ENCODE results near the gene KLHDC8B.
"Not testable (repeated sequence)": the region's sequence is repeated elsewhere in the genome, so short reads cannot be mapped to it uniquely, and the experiment has no call there.

Gene KLHDC8B

GRCh38 chr3:49181351-49181750 is 10.0 kb downstream of the KLHDC8B start:
- no peak overlapping the region for H3K4me3 ChIP-seq (ENCODE audit: low read depth, low read length)

DNA sequence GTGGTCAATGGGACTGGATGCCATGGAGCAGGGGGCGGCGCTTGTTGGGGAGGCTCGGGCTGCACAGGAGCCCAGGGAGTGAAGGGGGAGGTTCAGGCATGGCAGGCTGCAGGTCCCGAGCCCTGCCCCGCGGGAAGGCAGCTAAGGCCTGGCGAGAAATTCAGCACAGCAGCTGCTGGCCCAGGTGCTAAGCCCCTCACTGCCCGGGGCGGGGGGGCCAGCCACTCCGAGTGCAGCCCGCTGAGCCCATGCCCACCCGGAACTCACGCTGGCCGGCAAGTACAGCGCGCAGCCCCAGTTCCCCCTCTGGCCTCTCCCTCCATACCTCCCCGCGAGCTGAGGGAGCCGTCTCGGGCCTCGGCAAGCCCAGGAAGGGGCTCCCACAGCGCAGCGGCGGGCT is 11.3 kb downstream of the KLHDC8B start:
- no peak overlapping the region for H3K4me3 ChIP-seq (ENCODE audit: low read depth, low read length)

DNA sequence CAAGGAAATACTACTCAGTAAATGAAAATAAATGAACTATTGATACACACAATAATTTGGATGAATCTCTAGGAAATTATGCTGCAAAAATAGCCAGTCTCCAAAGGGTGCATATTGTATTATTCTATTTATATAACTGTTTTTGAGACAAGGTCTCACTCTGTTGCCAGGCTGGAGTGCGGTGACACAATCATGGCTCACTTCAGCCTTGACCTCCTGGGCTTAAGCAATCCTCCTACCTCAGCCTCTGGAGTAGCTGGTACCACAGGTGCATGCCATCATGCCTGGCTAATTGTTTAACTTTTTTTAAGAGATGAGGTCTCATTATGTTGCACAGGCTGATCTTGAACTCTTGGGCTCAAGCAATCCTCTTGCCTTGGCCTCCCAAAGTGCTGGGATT is 12.5 kb downstream of the KLHDC8B start:
- H3K4me3 ChIP-seq (ENCODE audit: low read depth, low read length), result no peak overlapping the region

DNA sequence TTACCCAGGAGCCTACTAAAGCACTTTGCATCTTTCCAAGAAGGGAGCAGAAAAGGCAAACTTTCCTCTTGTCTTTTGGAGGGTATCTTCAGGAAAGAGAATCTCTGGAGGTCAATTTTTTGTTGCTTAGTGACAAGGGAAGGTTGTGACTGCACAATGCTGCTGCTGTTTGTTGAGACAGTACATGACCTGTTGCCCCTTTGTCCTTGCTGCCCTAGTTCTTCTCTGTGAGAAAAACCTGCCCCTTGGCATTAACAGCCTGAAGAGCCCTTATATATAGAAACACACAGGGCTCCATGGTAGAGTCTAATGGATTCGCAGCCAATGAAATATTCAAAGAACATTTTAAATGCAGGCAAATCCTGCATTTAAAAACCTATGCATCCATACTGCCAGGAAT is 20.3 kb downstream of the KLHDC8B start:
- no peak overlapping the region for H3K4me3 ChIP-seq (ENCODE audit: low read depth, low read length)

DNA sequence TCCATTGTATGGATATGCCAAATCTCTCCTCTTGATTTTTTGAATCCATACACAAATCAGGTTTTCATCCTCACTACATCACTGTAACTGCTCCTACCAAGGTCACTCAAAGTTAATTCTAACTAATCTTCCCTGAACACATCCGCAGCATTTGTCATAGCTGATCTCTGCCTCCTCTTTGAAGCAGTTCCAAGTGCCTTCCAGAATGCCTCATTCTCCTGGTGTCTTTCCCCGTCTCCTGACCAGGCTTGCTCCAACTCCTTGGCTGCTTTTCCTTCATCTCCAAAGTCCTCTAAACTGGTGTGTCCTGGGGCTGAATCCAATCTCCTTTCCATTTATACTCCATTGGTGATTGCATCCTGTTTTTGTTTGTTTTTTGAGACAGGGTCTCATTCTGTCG is 26.8 kb downstream of the KLHDC8B start:
- H3K4me3 ChIP-seq (ENCODE audit: low read depth, low read length), result no peak overlapping the region

GRCh38 chr3:49198611-49199230 is 27.3 kb downstream of the KLHDC8B start:
- no peak overlapping the region for H3K4me3 ChIP-seq (ENCODE audit: low read depth, low read length)

GRCh38 chr3:49199239-49199899 is 28.0 kb downstream of the KLHDC8B start:
- no peak overlapping the region for H3K4me3 ChIP-seq (ENCODE audit: low read depth, low read length)

DNA sequence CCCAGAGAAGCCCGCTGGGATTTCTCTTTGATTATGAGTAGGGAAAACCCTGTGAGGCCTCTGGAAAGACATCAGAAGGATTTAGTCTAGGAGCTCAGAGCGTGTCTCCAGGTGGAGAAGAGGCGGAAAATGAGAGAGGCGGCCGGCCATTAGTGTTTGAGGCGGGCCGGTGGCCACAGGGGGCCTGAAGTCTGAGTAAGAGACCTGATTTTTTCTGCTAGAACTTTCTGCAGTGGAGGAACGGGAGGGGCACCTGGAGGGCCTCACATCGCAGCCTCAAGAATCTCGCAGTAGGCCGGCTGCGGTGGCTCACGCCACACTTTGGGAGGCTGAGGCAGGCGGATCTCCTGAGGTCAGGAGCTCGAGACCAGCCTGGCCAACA is 28.5 kb downstream of the KLHDC8B start:
- H3K4me3 ChIP-seq (ENCODE audit: low read depth, low read length), result no peak overlapping the region

GRCh38 chr3:49213541-49213943 is 42.1 kb downstream of the KLHDC8B start:
- no peak overlapping the region for H3K4me3 ChIP-seq (ENCODE audit: low read depth, low read length)

DNA sequence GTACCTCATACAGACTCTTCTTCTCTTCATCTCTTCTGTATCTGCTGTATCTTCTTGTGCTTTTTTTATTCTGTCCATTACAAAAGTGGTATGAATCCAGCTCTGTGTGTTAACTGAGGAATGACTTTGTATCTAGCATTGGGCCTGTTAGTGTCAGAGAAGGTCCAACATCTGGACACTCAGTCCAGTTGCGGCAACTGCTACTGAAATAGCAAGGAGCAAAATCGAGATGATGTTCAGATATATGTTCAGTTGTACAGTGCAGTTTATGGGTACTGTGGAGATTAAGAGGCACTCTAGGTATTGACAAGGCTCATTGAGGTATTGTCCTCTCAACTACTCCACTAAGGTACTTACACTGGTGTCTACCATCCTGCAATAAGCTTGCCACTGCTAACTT is 42.6 kb downstream of the KLHDC8B start:
- H3K4me3 ChIP-seq (ENCODE audit: low read depth, low read length), result no peak overlapping the region

DNA sequence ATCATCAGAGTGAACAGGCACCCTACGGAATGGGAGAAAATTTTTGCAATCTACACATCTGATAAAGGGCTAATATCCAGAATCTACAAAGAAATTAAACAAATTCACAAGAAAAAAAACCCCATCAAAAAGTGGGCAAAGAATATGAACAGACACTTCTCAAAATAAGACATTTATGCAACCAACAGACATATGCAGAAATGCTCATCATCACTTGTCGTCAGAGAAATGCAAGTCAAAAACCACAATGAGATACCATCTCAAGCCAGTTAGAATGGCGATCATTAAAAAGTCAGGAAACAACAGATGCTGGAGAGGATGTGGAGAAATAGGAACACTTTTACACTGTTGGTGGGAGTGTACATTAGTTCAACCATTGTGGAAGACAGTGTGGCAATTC is 45.3 kb downstream of the KLHDC8B start:
- H3K4me3 ChIP-seq (ENCODE audit: low read depth, low read length), result not testable (repeated sequence)

DNA sequence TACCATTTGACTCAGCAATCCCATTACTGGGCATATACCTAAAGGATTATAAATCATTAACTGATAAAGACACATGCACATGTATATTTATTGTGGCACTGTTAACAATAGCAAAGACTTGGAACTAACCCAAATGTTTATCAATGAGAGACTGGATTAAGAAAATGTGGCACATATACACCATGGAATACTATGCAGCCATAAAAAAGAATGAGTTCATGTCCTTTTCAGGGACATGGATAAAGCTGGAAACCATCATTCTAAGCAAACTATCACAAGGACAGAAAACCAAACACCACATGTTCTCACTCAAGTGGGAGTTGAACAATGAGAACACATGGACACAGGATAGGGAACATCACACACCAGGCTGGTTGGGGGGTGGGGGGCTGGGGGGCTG is 45.7 kb downstream of the KLHDC8B start:
- H3K4me3 ChIP-seq (ENCODE audit: low read depth, low read length), result not testable (repeated sequence)

GRCh38 chr3:49217688-49218470 is 46.5 kb downstream of the KLHDC8B start:
- no peak overlapping the region for H3K4me3 ChIP-seq (ENCODE audit: low read depth, low read length)

DNA sequence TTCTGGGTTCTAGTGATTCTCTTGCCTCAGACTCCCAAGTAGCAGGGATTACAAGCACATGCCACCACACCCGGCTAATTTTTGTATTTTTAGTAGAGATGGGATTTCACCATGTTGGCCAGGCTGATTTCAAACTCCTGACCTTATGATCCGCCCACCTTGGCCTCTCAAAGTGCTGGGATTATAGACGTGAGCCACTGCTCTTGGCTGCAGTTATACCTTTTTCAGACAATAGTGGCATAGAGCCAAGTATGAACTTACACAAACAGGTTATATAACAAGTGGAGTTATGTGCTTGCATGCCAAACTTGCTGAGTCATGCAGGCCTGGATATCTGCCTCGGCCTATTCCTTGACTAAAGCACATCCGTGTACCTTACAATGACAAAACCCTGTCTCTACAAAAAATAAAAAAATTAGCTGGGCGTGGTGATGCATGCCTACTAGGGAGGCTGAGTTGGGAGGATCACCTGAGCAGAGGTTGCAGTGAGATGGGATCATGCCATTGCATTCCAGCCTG is 47.1 kb downstream of the KLHDC8B start:
- not testable (repeated sequence) for H3K4me3 ChIP-seq (ENCODE audit: low read depth, low read length)

DNA sequence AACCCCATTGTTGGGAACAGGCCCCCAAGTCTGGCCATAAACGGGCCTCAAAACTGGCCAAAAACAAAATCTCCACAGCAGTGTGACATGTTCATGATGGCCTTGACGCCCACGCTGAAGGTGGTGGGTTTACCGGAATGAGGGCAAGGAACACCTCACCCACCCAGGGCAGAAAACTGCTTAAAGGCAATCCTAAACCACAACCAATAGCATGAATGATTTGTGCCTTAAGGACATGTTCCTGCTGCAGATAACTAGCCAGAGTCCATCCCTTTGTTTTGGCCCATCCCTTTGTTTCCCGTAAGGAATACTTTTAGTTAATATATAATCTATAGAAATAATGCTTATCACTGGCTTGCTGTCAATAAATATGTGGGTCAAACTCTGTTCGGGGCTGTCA is 47.7 kb downstream of the KLHDC8B start:
- no peak overlapping the region for H3K4me3 ChIP-seq (ENCODE audit: low read depth, low read length)

DNA sequence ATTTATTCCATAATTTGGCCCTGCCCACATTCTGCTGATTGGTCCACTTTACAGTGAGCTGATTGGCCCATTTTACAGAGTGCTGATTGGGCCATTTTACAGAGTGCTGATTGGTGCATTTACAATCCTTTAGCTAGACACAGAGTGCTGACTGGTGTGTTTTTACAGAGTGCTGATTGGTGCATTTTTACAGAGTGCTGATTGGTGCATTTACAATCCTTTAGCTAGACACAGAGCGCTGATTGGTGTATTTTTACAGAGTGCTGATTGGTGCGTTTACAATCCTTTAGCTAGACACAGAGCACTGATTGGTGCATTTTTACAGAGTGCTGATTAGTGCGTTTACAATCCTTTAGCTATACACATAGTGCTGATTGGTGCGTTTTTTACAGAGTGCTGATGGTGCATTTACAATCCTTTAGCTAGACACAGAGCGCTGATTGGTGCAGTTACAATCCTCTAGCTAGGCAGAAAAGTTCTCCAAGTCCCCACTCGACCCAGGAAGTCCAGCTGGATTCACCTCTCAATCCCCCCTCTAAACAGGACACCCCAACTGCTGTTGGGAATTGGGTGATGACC is 49.7 kb downstream of the KLHDC8B start:
- H3K4me3 ChIP-seq (ENCODE audit: low read depth, low read length), result not testable (repeated sequence)

DNA sequence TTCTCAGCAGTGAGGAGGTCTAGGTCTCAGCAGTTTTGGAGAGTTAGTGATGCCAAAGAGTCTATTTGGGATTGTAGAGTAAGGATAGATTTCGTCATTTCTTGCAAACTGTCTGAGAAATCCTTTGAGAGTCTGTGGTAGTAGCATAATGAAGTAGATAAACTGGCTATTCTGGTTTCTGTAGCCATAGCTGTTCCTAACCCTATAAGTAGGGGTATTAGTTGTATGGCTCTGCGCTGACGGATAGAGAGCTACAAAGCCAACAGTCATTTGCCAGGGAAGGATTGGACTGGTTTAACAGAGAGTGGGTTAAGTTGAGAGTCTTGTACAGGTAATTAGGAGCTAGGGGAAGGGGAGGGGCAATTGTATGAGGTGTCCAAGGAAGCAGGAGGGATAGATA is 50.6 kb downstream of the KLHDC8B start:
- no peak overlapping the region for H3K4me3 ChIP-seq (ENCODE audit: low read depth, low read length)

All from iPS-11a (cell line).